ENCODE results near the gene CRIP1. TPM values are rescaled to one million over a fixed set of nuclear protein-coding genes. Genes with fewer than 3 reads are reported as not detected.

CRIP1 gene
- total RNA-seq, 1 experiment from 2014 or later, result 140 TPM

DNA sequence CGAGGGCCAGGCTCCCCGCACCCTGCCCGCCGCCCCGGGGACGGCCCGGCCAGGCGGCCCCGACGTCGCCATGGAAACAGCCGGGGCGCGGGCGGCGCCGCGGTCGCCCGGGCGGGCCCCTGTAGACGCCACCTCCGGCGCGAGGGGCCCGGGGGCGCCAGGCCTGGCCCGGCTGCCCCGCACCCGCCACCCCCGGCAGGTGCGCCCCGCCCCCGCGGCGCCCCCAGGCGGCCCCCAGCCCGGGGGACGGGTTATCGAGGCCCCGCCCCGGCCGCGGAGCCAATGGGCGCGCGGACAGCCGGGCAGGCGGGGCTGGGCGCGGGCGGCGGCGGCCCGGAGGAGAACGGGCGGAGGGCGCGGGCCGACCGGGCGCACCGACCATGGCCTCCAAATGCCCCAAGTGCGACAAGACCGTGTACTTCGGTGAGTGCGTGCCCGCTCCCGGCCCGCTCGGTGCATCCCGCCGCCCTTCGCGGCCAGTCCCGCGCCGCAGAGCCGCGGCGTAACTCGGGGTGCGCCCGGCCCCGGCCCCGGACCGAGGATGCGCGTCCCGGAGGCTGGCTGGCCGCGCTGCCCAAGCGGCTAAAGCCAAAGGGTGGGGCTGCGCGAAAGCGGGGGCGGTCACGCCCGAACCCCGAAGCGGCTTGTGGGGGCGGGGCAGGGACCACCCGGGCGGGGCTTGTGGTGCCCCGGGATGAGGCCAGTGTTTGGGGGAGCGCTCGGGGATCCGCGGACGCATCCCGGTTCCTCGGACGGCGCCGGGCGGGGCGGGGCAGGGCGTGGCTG, 12.0 kb upstream of the CRIP1 start, which contains the start of gene CRIP2:
Gene CRIP2 (plus strand): TSS at position 339 of the 786 bp plus-strand sequence. CDS start 42 bp downstream, at position 381.
- Histone ChIP-seq H3K36me3 (ENCODE audit: insufficient read depth, low read length) (no peaks in the 10 kb centered on the region), H2AFZ (ENCODE audit: low read length) (no peak within 1 kb of the TSS), H3K4me1 (ENCODE audit: low read length) (peaks cover 51% of the 10 kb centered on the region), H3K4me3 (ENCODE audit: low read length) (peak within 1 kb of the TSS; percentile 76), H3K79me2 (ENCODE audit: low read length) (no peaks in the 10 kb centered on the region), H3K27ac (ENCODE audit: low read length) (no peak within 1 kb of the TSS), H3K9ac (ENCODE audit: low read length) (peak within 1 kb of the TSS; percentile 59), H3K27me3 (ENCODE audit: low read length) (no peaks in the 10 kb centered on the region), H3K4me2 (ENCODE audit: low read depth, low read length, poor library complexity, severe bottlenecking) (peak within 1 kb of the TSS; percentile 95), H3K9me3 (ENCODE audit: low read length) (no peaks in the 10 kb centered on the region), H4K20me1 (ENCODE audit: insufficient read depth, low read depth, low read length) (peaks cover 21% of the 10 kb centered on the region; the same call in 1 of the 2 replicates), H3K9me2 (replicated peaks; ENCODE audit: insufficient read depth, low read length) (no peaks in the 10 kb centered on the region)
- DNase-seq, result peak; percentile 77

DNA sequence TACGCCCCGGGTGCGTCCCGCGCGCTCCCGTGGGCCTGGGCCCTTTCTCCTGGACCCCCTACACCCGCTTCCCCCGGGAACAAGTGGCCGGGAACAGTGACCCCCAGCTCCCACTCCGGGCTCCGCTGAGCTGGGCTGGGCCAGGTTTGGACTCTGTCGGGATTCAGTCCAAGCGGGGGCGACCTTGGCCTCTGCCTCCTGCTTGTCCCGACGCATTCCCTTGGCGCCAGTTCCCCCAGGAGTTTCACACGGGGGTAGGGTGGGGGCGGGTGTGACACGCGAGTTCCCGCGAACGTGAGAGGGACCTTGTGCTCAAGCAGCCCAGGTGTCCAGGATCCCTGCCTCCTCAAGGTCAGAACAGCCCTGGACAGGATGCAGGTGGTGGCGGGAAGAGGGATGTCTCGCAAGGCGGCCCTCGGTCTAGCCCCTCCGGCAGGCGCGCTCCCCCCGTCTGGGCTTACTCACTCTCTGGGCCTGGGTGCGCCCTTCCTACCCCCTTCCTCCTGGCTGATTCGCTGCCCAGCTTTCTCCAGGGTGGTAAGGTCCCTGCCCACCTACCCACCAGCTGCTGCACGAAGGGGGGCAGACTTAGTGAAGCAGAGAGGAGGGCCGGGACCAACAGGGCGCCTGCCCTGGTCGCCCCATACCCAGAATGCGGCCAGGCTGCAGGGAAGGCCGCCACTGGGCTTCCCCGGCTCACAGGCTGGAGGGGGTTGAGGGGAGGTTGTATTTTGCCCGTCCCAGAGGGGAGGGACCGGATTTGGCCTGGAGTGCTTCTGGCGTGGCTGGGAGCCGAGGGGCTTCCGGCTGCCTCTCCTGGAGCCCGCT, 11.2 kb upstream of the CRIP1 start:
- no peaks in the 10 kb centered on the region for H3K79me2 ChIP-seq (ENCODE audit: low read length)
- peaks cover 42% of the 10 kb centered on the region for H3K4me1 ChIP-seq (ENCODE audit: low read length)
- peak overlapping the region; percentile 95 for H3K4me2 ChIP-seq (ENCODE audit: low read depth, low read length, poor library complexity, severe bottlenecking)
- no peaks in the 10 kb centered on the region for H3K9me3 ChIP-seq (ENCODE audit: low read length)
- no peaks in the 10 kb centered on the region for H3K9me2 ChIP-seq (replicated peaks; ENCODE audit: insufficient read depth, low read length)
- H3K27ac ChIP-seq (ENCODE audit: low read length), result no peak overlapping the region
- no peak overlapping the region for H3K9ac ChIP-seq (ENCODE audit: low read length)
- peaks cover 21% of the 10 kb centered on the region; the same call in 1 of the 2 replicates for H4K20me1 ChIP-seq (ENCODE audit: insufficient read depth, low read depth, low read length)
- peak overlapping the region; percentile 67; the same call in 1 of the 2 replicates for H3K4me3 ChIP-seq (ENCODE audit: low read length)
- H3K36me3 ChIP-seq (ENCODE audit: insufficient read depth, low read length), result no peaks in the 10 kb centered on the region
- H3K27me3 ChIP-seq (ENCODE audit: low read length), result no peaks in the 10 kb centered on the region
- no peak overlapping the region for H2AFZ ChIP-seq (ENCODE audit: low read length)
- DNase-seq, result no peak

GRCh38 chr14:105476097-105476830, 10.4 kb upstream of the CRIP1 start:
- no peaks in the 10 kb centered on the region for H3K9me2 ChIP-seq (replicated peaks; ENCODE audit: insufficient read depth, low read length)
- no peaks in the 10 kb centered on the region for H3K9me3 ChIP-seq (ENCODE audit: low read length)
- peaks cover 41% of the 10 kb centered on the region for H3K4me1 ChIP-seq (ENCODE audit: low read length)
- no peak for DNase-seq
- no peaks in the 10 kb centered on the region for H3K36me3 ChIP-seq (ENCODE audit: insufficient read depth, low read length)
- H3K27ac ChIP-seq (ENCODE audit: low read length), result no peak overlapping the region
- no peak overlapping the region for H2AFZ ChIP-seq (ENCODE audit: low read length)
- no peaks in the 10 kb centered on the region for H3K27me3 ChIP-seq (ENCODE audit: low read length)
- H3K4me2 ChIP-seq (ENCODE audit: low read depth, low read length, poor library complexity, severe bottlenecking), result no peak overlapping the region
- no peaks in the 10 kb centered on the region for H3K79me2 ChIP-seq (ENCODE audit: low read length)
- no peak overlapping the region for H3K4me3 ChIP-seq (ENCODE audit: low read length)
- H3K9ac ChIP-seq (ENCODE audit: low read length), result no peak overlapping the region
- peaks cover 16% of the 10 kb centered on the region; the same call in 1 of the 2 replicates for H4K20me1 ChIP-seq (ENCODE audit: insufficient read depth, low read depth, low read length)

DNA sequence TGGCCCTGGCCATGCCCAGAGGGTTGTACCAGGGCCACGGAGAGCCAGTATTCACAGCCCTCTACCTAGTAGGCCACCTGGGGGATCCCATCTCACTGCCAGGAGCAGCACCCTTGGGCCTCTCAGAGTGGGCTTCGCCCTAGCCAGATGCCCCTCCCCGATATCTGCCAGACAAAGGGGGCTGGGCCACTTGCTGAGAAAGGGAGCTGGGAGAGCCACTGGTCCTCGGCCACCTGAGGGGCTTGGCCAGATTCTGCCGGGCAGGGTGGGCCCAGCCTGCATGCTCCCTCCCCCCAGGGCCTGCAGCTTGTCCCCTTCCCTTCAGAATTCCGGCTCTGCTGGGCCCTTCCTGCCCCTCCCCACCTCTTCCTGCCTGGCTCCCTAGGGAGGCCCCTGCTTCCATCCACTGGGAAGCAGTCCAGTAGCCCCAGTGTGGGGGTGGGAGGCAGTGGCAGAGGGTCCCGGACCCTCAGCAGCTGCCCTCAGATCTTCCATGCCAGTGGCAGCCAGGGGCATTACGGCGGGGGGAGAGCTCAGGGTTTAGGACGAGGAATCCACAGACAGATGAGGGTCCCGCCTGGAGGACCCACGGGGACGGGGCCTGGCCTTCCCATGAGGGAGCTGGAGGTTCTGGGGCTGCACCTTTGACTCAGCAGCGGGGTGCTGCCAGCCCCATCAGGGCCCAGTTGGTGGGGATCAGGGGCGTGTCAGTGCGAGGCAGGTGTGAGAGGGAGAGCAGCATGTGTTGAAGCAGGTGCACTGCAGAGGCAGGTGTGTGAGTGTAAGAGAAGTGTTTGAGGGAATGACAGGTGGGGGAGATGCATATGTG, 9.6 kb upstream of the CRIP1 start:
- peaks cover 13% of the 10 kb centered on the region; the same call in 1 of the 2 replicates for H4K20me1 ChIP-seq (ENCODE audit: insufficient read depth, low read depth, low read length)
- H3K4me3 ChIP-seq (ENCODE audit: low read length), result no peak overlapping the region
- no peak overlapping the region for H2AFZ ChIP-seq (ENCODE audit: low read length)
- no peaks in the 10 kb centered on the region for H3K9me2 ChIP-seq (replicated peaks; ENCODE audit: insufficient read depth, low read length)
- H3K27ac ChIP-seq (ENCODE audit: low read length), result no peak overlapping the region
- H3K4me2 ChIP-seq (ENCODE audit: low read depth, low read length, poor library complexity, severe bottlenecking), result no peak overlapping the region
- DNase-seq, result no peak
- no peaks in the 10 kb centered on the region for H3K79me2 ChIP-seq (ENCODE audit: low read length)
- H3K9me3 ChIP-seq (ENCODE audit: low read length), result no peaks in the 10 kb centered on the region
- no peaks in the 10 kb centered on the region for H3K36me3 ChIP-seq (ENCODE audit: insufficient read depth, low read length)
- H3K27me3 ChIP-seq (ENCODE audit: low read length), result no peaks in the 10 kb centered on the region
- no peak overlapping the region for H3K9ac ChIP-seq (ENCODE audit: low read length)
- H3K4me1 ChIP-seq (ENCODE audit: low read length), result peaks cover 42% of the 10 kb centered on the region

DNA sequence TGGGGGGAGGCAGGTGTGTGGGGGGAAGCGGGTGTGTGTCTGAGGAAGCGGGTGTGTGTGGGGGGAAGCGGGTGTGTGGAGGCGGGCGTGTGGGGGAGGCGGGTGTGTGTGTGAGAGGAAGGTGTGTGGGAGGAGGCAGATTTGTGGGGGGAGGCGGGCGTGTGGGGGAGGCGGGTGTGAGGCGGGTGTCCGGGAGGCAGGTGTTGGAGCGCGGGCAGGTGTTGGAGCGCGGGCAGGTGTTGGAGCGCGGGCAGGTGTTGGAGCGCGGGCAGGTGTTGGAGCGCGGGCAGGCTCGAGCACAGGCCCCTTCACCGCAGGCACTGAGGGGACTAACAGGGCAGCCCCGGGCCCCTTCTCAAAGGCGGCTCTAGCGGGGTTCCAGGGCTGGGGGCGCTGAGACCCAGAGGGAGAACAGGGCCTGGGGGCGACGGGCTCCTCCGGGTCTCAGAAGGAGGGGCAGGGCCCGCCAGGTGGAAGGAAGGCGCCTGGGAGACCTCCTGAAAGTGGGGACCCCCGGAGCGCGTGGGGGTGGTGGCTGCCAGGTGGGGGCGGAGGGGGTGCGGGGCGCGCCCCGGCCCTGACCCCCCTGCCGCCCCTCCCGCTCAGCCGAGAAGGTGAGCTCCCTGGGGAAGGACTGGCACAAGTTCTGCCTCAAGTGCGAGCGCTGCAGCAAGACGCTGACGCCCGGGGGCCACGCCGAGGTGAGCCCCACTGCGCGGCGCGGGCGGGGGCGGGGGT, 8.9 kb upstream of the CRIP1 start:
- Histone ChIP-seq H3K9me2 (replicated peaks; ENCODE audit: insufficient read depth, low read length) (no peaks in the 10 kb centered on the region), H3K36me3 (ENCODE audit: insufficient read depth, low read length) (no peaks in the 10 kb centered on the region), H3K9ac (ENCODE audit: low read length) (no peak overlapping the region), H3K4me3 (ENCODE audit: low read length) (no peak overlapping the region), H3K27ac (ENCODE audit: low read length) (no peak overlapping the region), H3K4me2 (ENCODE audit: low read depth, low read length, poor library complexity, severe bottlenecking) (no peak overlapping the region), H4K20me1 (ENCODE audit: insufficient read depth, low read depth, low read length) (peaks cover 16% of the 10 kb centered on the region; the same call in 1 of the 2 replicates), H3K27me3 (ENCODE audit: low read length) (no peaks in the 10 kb centered on the region), H3K79me2 (ENCODE audit: low read length) (no peaks in the 10 kb centered on the region), H2AFZ (ENCODE audit: low read length) (no peak overlapping the region), H3K9me3 (ENCODE audit: low read length) (no peaks in the 10 kb centered on the region), H3K4me1 (ENCODE audit: low read length) (peaks cover 42% of the 10 kb centered on the region)
- no peak for DNase-seq

DNA sequence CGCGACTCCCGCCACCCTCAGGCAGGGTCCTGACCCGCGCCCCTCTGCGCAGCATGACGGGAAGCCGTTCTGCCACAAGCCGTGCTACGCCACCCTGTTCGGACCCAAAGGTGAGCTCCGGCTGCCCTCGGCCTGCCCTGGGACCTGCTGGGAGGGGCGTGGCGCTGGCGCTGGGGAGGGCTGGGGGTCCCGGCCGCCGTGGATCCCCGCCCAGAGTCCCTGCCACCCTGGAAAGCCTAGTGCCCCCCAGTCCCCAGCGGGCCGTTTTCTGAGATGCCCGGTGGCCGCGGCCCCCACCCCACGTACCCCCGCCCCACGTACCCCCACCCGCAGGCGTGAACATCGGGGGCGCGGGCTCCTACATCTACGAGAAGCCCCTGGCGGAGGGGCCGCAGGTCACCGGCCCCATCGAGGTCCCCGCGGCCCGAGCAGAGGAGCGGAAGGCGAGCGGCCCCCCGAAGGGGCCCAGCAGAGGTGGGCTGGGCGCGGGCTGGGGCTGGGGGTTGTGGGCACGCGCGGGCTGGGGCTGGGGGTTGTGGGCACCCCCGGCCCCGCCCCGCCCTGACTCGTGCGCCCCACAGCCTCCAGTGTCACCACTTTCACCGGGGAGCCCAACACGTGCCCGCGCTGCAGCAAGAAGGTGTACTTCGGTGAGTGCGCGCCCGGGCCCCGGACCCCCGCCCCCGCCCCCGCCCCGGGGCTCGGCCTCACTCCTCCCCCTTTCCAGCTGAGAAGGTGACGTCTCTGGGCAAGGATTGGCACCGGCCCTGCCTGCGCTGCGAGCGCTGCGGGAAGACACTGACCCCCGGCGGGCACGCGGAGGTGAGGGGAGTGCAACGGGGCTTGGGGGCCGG, 8.1 kb upstream of the CRIP1 start:
- no peaks in the 10 kb centered on the region for H3K36me3 ChIP-seq (ENCODE audit: insufficient read depth, low read length)
- no peaks in the 10 kb centered on the region for H3K79me2 ChIP-seq (ENCODE audit: low read length)
- no peaks in the 10 kb centered on the region for H3K9me2 ChIP-seq (replicated peaks; ENCODE audit: insufficient read depth, low read length)
- no peak overlapping the region for H3K4me2 ChIP-seq (ENCODE audit: low read depth, low read length, poor library complexity, severe bottlenecking)
- peaks cover 35% of the 10 kb centered on the region for H3K4me1 ChIP-seq (ENCODE audit: low read length)
- no peak overlapping the region for H3K4me3 ChIP-seq (ENCODE audit: low read length)
- H3K9ac ChIP-seq (ENCODE audit: low read length), result no peak overlapping the region
- DNase-seq, result no peak
- H3K9me3 ChIP-seq (ENCODE audit: low read length), result no peaks in the 10 kb centered on the region
- no peak overlapping the region for H2AFZ ChIP-seq (ENCODE audit: low read length)
- H3K27me3 ChIP-seq (ENCODE audit: low read length), result no peaks in the 10 kb centered on the region
- peaks cover 16% of the 10 kb centered on the region; the same call in 1 of the 2 replicates for H4K20me1 ChIP-seq (ENCODE audit: insufficient read depth, low read depth, low read length)
- H3K27ac ChIP-seq (ENCODE audit: low read length), result no peak overlapping the region

Measured in Karpas-422 (cell line).